GM19328 (cell line): Measurements from ENCODE around the gene MRPS12.
"Not testable (repeated sequence)": the region's sequence is repeated elsewhere in the genome, so short reads cannot be mapped to it uniquely, and the experiment has no call there.

ENCODE experiments used
- ATAC-seq: cut with Tn5 transposase; IDR thresholded peaks from one replicate; pipeline ENCODE4 v1.9.1; 2021; ENCODE audit warnings: mild to moderate bottlenecking, moderate library complexity; ENCODE audit not compliant: unreplicated experiment

Gene MRPS12

DNA sequence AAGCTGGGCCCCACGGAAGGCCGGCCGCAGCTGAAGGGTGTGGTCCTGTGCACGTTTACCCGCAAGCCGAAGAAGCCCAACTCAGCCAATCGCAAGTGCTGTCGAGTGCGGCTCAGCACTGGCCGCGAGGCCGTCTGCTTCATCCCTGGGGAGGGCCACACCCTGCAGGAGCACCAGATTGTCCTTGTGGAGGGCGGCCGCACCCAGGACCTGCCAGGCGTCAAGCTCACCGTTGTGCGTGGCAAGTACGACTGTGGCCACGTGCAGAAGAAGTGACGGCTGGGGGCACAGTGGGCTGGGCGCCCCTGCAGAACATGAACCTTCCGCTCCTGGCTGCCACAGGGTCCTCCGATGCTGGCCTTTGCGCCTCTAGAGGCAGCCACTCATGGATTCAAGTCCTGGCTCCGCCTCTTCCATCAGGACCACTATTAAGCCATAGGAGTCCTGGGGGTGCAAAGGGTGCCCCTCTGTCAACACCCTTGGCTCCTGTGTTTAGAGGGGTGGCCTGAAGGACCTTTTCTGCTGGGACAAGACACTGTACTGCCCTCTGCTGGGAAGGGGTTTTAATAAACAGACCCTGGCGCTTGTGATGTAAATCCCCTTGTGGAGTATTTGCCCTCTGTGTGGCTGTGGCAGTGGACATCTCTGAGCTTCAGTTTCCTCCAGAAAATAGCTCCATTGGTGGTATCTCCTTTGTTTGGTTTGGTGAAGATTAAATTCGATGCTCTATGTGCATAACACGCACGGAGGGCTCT is 1.9 kb downstream of the MRPS12 start:
- ATAC-seq: no peak

DNA sequence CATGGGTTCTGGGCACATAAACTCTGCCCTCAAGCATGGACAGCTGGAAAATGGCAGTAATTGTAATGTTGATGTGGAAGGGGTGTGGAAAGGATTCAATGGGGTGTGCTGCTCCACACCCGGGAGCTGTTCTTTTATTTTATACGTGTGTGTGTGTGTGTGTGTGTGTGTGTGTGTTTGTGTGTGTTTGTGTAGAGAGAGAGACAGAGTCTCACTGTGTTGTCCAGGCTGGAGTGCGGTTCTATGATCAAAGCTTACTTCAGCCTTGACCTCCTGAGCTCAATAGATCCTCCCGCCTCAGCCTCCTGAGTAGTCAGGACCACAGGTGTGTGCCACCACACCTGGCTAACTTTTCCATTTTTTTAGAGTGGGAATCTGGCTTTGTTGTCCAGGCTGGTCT is 2.8 kb downstream of the MRPS12 start:
- ATAC-seq: no peak

DNA sequence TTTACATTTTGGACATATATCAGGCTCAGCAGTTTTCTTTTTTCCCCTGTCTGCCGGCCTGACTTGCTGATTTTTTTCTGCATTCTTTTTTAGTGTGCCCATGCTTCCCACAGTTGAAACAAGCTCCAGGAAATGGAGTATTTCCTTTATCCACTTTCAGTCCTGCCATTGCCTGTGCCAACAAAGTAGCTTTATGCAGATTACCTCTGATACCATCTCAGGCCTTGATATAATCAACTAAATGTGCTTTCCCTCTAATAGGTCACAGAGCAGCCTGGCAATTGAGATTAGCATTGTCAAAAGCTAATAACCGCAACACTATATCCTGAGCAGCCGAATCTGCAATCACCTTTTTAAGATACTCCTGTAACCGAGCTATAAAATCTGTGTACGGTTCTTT is 9.2 kb downstream of the MRPS12 start:
- no peak for ATAC-seq

DNA sequence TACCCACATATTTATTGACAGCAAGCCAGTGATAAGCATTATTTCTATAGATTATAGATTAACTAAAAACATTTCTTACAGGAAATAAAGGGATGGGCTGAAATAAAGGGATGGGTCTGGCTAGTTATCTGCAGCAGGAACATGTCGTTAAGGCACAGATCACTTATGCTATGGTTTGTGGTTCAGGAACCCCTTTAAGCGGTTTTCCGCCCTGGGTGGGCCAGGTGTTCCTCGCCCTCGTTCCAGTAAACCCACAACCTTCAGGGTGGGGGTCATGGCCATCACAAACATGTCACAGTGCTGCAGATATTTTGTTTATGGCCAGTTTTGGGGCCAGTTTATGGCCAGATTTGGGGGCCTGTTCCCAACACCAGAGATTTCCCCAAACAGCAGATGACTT is 10.7 kb downstream of the MRPS12 start:
- ATAC-seq: not testable (repeated sequence)

DNA sequence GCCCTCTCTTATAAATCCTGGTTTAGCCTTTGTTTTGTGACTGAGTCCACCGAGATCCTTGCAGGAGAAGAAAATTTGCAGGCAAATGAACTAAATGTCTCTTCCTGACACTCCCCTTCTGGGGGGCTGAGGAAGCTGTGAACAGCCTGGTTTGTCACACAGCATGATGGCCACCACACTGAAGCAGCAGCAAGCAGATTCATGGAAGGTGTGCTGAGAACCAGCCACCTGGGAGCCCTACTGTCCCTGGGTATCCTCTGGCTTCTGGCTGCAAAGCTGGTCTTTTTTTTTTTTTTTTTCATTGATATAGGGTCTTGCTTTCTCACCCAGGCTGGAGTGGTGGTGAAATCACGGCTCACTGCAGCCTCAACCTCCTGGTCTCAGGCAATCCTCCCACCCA is 11.2 kb downstream of the MRPS12 start:
- no peak for ATAC-seq

DNA sequence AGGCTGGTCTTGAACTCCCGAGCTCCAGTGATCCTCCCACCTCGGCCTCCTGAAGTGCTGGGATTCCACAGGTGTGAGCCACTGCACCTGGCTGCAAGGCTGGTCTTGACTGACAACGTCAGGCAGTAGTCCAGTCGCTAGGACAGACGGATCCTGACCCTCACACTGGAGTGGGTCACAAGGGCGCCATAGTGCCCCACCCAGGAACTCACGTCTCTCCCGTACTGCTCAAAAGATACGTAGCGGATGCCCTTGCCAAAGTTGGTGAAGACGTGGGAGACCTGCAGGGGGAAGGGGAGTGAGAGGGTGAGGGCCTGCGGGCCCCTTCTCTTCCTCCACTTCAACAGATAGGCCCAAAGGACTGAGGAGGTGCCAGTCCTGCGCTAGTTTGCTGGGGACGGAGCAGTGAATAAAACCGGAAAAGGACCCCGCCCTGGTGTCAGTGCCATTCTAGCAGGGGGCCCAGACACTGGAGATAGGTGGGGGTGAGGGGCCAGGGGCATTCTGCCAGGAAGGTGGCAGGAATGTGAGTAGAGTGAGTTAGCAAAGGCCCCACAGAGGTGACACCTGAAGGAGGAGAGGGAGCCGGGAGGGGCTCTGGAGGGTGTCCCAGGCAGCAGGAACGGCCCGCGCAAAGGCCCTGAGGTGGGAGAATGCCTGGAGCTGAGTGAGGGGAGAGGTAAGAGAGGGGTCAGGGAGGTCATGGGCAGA is 11.9 kb downstream of the MRPS12 start:
- no peak for ATAC-seq

DNA sequence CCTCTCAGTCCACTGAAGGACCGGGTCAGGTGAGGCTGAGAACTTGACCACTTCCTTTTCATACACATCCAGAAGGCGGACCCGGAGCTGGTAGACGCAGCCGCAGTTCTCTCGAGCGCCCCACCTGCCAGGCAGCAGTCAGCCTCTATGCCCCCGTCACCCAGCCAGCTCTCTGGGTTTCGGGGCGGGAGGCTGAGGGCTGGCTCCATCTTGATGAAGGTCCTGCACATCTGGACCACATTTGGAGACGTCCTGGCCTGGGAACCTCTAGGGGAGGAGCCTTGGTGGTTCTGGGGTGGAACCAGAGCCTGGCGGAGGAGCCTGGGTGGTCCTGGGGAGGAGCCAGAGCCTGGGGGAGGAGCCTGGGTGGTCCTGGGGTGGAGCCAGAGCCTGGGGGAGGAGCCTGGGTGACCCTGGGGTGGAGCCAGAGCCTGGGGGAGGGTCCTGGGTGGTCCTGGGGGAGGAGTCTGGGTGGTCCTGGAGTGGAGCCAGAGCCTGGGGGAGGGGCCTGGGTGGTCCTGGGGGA is 14.3 kb downstream of the MRPS12 start:
- ATAC-seq: no peak

DNA sequence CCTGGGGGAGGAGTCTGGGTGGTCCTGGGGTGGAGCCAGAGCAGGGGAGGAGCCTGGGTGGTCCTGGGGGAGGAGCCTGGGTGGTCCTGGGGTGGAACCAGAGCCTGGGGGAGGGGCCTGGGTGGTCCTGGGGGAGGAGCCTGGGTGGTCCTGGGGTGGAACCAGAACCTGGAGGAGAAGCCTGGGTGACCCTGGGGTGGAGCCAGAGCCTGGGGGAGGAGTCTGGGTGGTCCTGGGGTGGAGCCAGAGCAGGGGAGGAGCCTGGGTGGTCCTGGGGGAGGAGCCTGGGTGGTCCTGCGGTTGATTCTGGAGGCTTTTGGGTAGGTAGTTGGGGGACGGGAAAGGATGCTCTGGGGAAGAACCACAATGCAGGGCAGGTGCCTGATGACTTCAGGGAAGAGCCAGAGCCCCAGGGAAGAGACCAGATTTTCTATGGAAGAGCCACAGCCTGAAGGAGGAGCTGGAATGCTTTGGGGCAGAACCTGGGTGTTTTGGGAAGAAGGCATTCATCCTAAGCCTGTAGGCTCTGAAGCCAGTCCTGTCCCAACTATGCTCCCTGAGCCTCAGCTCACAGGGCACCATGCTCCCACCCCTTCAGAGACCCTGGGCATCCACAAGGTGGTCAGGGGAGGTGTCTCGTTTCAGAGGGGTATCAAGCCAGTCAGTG is 15.0 kb downstream of the MRPS12 start:
- no peak for ATAC-seq

DNA sequence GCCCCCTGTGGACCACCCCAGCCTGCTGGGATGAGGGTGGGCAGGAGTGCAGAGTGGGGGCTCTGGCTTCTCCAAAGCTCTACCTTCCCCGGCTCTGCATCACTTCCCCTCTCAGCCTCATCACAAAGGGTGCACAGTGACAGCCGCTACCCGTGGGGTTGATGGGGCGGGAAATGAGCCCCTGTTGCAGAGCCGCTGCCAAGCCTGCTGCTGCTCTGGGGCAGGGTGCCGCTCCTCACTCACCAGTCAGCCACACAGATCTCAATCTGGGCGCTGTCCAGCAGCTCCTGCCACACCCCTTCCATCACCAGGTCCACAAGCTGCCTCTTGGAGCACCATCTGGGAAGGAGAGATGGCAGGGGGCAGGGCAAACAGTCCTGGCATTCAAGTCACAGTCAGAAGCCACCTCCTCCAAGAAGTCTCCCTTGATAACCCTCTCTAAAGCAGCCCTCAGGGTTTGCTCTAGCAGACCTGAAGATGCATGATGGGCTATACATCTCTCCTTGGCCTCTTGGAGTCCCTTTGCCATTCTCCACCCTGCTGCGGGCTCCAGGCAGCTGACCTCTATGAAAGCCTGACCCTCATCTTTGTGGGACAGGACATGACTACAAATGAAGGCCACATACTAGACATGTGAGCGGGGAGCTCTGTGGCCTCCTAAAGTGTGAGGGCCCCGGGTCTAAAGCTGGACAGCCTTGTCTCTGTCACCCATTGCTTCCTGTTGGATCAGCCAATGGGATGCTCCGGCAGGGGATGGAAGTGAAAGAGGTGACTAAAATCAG is 15.7 kb downstream of the MRPS12 start:
- ATAC-seq: no peak

DNA sequence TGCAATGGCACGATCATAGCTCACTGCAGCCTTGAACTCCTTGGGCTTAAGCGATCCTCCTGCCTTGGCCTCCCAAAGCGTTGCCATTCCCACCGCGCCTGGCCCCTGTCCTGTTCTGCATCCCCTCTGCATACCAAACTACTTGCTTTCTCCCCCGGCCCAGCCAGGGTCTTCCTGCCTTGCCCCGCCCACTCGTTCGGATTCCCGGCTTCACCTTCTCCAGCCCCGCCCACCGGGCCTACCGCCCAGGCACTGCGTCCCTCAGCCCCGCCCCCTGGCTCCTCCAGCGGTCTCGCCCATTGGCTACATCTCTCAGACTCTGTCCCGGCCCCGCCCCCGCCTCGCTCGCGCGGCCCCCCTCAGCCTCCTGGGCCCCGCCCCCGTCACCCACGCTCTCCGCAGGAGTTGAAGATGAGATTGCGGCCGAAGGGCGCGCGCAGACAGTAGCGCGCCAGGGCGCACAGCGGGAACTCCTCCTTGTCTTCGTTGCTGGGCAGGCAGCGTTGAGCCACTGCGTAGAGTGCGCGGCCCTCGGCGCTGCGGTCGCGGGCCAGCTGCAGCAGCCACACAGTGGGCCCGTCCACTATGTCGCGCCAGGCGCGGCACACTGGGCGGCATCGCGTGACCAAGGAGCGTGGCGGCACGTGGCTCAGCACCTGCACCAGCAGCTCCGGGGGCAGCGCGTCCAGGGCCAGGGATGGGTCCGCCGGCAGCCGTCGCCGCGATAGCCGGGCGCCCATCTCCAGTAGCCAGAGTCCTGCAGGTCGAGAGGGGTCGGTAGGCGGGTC is 19.0 kb downstream of the MRPS12 start:
- ATAC-seq: no peak

DNA sequence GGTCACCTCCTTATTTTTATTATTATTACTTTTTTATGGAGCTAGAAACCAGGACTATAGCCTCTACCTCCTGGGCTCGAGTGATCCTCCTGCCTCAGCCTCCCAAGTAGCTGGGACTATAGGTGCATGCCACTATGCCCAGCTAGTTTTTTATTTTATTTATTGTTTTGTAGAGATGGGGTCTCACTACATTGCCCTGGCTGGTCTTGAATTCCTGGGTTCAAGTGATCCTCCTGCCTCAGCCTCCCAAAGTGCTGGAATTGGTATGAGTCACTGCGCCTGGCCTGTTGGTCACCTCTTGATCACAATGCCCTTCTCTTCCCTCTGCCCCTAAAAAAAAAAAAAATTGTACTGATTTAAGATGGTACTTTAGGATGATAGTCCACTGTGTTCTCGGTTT is 20.4 kb downstream of the MRPS12 start:
- ATAC-seq: no peak

DNA sequence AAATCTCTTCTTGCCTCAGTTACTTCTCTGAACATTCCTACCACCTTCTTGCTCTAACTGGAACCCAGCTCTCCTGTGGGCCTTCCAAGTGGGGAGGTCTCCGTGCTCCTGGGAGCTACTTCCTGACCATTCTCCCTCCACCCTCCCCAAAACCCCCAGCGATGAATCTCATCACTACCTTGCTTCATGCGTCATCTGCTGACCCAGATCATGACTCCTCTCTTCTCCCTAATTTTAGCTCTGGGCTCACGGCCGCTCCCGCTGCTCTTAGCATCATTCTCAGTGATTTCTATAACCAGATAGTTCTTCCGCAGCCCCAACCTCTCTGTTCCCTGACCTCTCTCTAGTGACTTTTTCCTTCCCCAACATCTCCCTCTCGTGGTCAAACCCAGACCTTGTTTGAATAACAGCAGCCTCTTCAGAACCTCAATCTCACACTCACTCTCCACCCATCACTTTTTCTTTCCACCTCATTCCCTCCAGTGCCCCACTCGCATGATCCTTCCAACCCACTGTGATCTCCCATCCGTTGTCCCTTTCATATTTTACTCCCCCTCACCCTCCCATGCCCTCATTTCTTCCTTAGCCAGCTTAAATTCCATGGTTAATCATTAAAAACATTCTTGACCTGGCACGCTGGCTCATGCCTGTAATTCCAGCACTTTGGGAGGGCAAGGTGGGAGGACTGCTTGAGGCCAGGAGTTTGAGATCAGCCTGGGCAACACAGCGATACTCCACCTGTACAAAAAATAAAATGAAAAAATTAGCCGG is 21.8 kb downstream of the MRPS12 start:
- no peak for ATAC-seq

DNA sequence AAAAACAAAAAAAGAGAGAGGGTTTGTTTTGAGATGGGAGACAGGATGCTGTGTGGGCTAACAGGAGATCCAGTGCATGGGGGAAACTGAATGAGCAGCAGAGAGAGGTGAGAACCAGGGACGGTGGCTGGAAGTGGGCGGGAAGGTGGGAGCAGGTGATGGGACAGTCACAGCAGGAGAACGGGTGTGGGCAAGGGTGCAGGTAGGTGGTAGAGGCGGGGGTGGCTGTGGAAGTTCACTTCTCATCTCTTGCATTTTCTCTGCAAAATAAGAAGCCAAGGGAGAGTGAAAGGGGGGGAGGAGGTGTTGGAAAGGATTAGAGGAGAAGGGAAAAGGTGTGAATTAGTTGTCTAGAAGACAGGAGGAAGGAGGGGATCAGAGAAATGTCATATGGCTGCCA is 22.9 kb downstream of the MRPS12 start:
- no peak for ATAC-seq

DNA sequence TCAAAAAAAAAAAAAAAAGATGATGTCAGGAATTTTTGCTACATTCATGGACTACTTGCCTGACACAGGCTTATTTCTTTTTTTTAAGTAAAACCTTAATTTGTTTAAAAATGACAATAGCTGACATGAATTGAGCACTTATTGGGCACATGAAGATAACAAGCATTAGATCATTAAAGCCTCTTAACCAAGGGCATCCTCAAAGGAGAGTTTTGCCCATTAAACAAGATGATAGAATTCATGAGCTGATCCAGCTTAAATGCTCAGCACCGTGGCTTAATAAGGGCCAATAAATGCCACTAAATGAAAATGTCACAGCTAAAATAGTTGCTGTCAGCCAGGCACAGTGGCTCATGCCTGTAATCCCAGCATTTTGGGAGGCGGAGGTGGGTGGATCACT is 25.5 kb downstream of the MRPS12 start:
- ATAC-seq: no peak

DNA sequence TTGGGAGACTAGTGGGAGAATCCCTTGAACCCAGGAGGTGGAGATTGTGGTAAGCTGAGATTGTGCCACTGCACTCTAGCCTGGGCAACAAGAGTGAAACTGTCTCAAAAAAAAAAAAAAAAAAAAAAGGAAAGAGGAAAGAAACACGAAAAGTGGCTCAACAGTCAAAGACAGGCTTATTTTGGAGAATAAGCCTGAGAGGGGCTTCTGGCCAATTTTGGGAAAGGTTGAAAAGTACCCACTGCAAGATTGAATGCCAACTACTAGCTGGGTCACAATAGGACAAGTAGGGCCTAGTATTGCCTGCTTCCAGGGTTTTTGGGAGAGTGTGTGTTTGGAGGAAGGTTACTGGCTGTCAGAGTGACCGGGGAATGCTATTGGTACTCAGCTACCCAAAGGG is 27.6 kb downstream of the MRPS12 start:
- no peak for ATAC-seq

DNA sequence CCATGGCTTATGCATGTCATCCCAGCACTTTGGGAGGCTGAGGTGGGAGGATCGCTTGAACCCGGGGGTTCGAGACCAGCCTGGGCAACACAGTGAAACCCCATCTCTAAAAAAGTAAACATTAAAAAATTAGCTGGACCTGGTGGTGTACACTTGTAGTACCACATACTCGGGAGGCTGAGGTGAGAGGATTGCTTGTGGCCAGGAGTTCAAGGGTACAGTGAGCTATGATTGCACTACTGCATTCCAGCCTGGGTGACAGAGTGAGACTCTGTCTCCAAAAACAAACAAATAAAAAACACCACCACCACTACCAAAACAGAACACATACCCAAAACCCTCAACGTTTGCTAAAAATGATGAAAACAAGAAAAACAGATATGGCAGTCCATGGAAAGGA is 28.9 kb downstream of the MRPS12 start:
- ATAC-seq: no peak

DNA sequence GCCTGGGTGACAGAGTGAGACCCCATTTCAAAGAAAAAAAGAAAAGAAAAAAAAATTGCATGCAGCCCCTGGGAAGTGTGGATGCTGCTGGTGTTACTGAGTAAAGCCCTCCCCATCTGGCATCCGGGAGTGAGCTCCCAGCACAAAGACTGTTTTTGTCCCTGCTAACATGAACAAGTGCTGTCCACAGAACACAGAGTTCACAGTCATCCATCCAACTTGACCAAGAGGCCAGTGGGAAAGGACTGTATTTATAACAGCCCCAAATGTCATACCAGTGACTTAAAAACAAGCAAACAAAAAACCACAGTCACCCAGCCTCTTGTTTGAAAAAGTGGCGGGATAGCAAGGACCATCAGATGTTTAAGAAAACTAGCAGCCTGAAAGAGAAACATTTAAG is 34.0 kb downstream of the MRPS12 start:
- no peak for ATAC-seq

DNA sequence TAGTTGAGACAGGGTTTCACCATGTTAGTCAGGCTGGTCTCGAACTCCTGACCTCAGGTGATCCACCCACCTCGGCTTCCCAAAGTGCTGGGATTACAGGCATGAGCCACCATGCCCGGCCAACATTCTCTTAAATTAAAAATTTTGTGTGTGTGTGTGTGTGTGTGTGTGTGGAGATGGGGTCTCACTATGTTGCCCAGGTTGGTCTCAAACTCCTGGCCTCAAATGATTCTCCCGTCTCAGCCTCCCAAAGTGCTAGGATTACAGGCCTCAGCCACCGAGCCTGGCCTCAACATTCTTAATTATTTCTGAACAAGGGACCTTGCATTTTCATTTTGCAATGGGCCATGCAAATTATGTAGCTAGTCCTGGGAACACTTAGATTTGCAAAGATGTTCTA is 35.4 kb downstream of the MRPS12 start:
- ATAC-seq: not testable (repeated sequence)

DNA sequence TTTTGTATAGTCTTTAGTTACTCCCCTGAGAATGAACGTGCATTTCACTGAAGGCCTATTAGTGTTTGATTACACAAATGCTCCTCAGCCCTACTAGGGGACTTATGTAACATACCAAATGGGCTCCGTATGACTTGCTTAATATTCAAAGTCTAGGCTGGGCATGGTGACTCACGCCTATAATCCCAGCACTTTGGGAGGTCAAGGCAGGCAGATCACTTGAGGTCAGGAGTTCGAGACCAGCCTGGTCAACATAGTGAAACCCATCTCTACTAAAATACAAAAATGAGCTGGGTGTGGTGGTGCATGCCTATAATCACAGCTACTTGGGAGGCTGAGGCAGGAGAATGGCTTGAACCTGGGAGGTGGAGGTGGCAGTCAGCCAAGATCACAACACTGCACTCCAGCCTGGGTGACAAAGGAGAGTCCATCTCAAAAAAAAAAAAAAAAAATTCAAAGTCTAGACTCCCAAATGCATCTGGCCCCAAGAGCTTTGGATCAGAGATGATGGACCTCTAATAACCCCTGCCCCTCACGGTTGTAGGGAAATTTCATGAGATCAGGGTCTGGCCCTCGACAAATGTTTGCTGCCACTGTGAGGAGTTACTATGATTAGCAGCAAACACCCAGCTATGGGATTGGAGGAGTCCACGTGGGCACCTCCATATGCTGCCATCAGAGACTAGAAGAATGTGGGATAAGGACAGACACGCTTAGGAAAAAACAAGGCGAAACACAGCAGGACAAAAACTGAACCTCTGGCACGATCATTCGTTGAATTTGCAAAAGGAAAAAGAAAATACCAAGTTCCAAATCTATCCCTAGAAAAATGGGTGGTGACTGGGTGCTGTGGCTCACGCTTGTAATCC is 40.2 kb downstream of the MRPS12 start:
- ATAC-seq: no peak
